ENCODE data around the gene ELOF1.

ELOF1 gene

GRCh38 chr19:11534538-11534937, 24.5 kb downstream of the ELOF1 start:
- H3K4me1 ChIP-seq (ENCODE audit: control insufficient read depth, insufficient read depth, low read length) = peaks cover 18% of the 10 kb centered on the region
- H3K9me3 ChIP-seq (ENCODE audit: control insufficient read depth, insufficient read depth, low read depth, low read length) = no peaks in the 10 kb centered on the region
- H3K9ac ChIP-seq (ENCODE audit: low read length) = no peak overlapping the region
- no peaks in the 10 kb centered on the region for H3K36me3 ChIP-seq (ENCODE audit: control insufficient read depth, insufficient read depth, low read length)
- no peak overlapping the region for H3K4me3 ChIP-seq (ENCODE audit: low read depth, low read length)
- no peak overlapping the region for H3K27ac ChIP-seq (ENCODE audit: low read depth, low read length)
- no peaks in the 10 kb centered on the region for H3K27me3 ChIP-seq (ENCODE audit: control insufficient read depth, insufficient read depth, low read length)

GRCh38 chr19:11530432-11530831, 28.6 kb downstream of the ELOF1 start:
- Histone ChIP-seq H3K27ac (ENCODE audit: low read depth, low read length) (no peak overlapping the region), H3K36me3 (ENCODE audit: control insufficient read depth, insufficient read depth, low read length) (no peaks in the 10 kb centered on the region), H3K4me3 (ENCODE audit: low read depth, low read length) (no peak overlapping the region), H3K4me1 (ENCODE audit: control insufficient read depth, insufficient read depth, low read length) (peaks cover under 1% of the 10 kb centered on the region), H3K27me3 (ENCODE audit: control insufficient read depth, insufficient read depth, low read length) (no peaks in the 10 kb centered on the region), H3K9ac (ENCODE audit: low read length) (no peak overlapping the region), H3K9me3 (ENCODE audit: control insufficient read depth, insufficient read depth, low read depth, low read length) (no peaks in the 10 kb centered on the region)

- no peaks in the 10 kb centered on the region; the same call in 1 of the 2 replicates for H3K4me1 ChIP-seq (ENCODE audit: control insufficient read depth, insufficient read depth, low read length)
- H3K9ac ChIP-seq (ENCODE audit: low read length) = peak within 1 kb of the TSS; percentile 96
- peak within 1 kb of the TSS; percentile 92 for H3K4me3 ChIP-seq (ENCODE audit: low read depth, low read length)
- no peaks in the 10 kb centered on the region for H3K9me3 ChIP-seq (ENCODE audit: control insufficient read depth, insufficient read depth, low read depth, low read length)
- H3K27ac ChIP-seq (ENCODE audit: low read depth, low read length) = peak within 1 kb of the TSS; percentile 95
- no peaks in the 10 kb centered on the region for H3K36me3 ChIP-seq (ENCODE audit: control insufficient read depth, insufficient read depth, low read length)
- H3K27me3 ChIP-seq (ENCODE audit: control insufficient read depth, insufficient read depth, low read length) = no peaks in the 10 kb centered on the region
These were observed 30.3 kb downstream of the ELOF1 start, which contains the start of gene ECSIT for GRCh38 chr19:11528551-11529341. ECSIT (minus strand) TSS chr19:11529134; CDS start chr19:11519170, 9,964 bp downstream.

- H3K4me1 ChIP-seq (ENCODE audit: control insufficient read depth, insufficient read depth, low read length) = no peaks in the 10 kb centered on the region
- H3K36me3 ChIP-seq (ENCODE audit: control insufficient read depth, insufficient read depth, low read length) = no peaks in the 10 kb centered on the region; the same call in 1 of the 2 replicates
- no peaks in the 10 kb centered on the region for H3K27me3 ChIP-seq (ENCODE audit: control insufficient read depth, insufficient read depth, low read length)
- H3K27ac ChIP-seq (ENCODE audit: low read depth, low read length) = no peak overlapping the region
- no peaks in the 10 kb centered on the region for H3K9me3 ChIP-seq (ENCODE audit: control insufficient read depth, insufficient read depth, low read depth, low read length)
- H3K9ac ChIP-seq (ENCODE audit: low read length) = no peak overlapping the region
- no peak overlapping the region for H3K4me3 ChIP-seq (ENCODE audit: low read depth, low read length)
These were observed 39.9 kb downstream of the ELOF1 start for GRCh38 chr19:11519138-11519537.

GRCh38 chr19:11513946-11514345, 45.1 kb downstream of the ELOF1 start:
- peaks cover 5% of the 10 kb centered on the region; the same call in 1 of the 2 replicates for H3K36me3 ChIP-seq (ENCODE audit: control insufficient read depth, insufficient read depth, low read length)

GRCh38 chr19:11510444-11510843, 48.6 kb downstream of the ELOF1 start:
- H3K9ac ChIP-seq (ENCODE audit: low read length) = no peak overlapping the region
- peaks cover 5% of the 10 kb centered on the region; the same call in 1 of the 2 replicates for H3K36me3 ChIP-seq (ENCODE audit: control insufficient read depth, insufficient read depth, low read length)
- H3K27me3 ChIP-seq (ENCODE audit: control insufficient read depth, insufficient read depth, low read length) = no peaks in the 10 kb centered on the region
- no peak overlapping the region for H3K27ac ChIP-seq (ENCODE audit: low read depth, low read length)
- H3K9me3 ChIP-seq (ENCODE audit: control insufficient read depth, insufficient read depth, low read depth, low read length) = no peaks in the 10 kb centered on the region
- H3K4me1 ChIP-seq (ENCODE audit: control insufficient read depth, insufficient read depth, low read length) = peaks cover 5% of the 10 kb centered on the region
- H3K4me3 ChIP-seq (ENCODE audit: low read depth, low read length) = no peak overlapping the region

More at GRCh38 chr19:11513946-11514345, 45.1 kb downstream of the ELOF1 start:
- Histone ChIP-seq H3K27ac (ENCODE audit: low read depth, low read length) (no peak overlapping the region), H3K9me3 (ENCODE audit: control insufficient read depth, insufficient read depth, low read depth, low read length) (no peaks in the 10 kb centered on the region), H3K4me1 (ENCODE audit: control insufficient read depth, insufficient read depth, low read length) (no peaks in the 10 kb centered on the region), H3K4me3 (ENCODE audit: low read depth, low read length) (no peak overlapping the region), H3K27me3 (ENCODE audit: control insufficient read depth, insufficient read depth, low read length) (no peaks in the 10 kb centered on the region), H3K9ac (ENCODE audit: low read length) (no peak overlapping the region)

- Histone ChIP-seq H3K4me1 (ENCODE audit: control insufficient read depth, insufficient read depth, low read length) (peaks cover 11% of the 10 kb centered on the region), H3K4me3 (ENCODE audit: low read depth, low read length) (no peak overlapping the region), H3K9me3 (ENCODE audit: control insufficient read depth, insufficient read depth, low read depth, low read length) (no peaks in the 10 kb centered on the region), H3K9ac (ENCODE audit: low read length) (no peak overlapping the region), H3K27me3 (ENCODE audit: control insufficient read depth, insufficient read depth, low read length) (no peaks in the 10 kb centered on the region), H3K27ac (ENCODE audit: low read depth, low read length) (no peak overlapping the region), H3K36me3 (ENCODE audit: control insufficient read depth, insufficient read depth, low read length) (peaks cover 3% of the 10 kb centered on the region; the same call in 1 of the 2 replicates)
These were observed 51.5 kb downstream of the ELOF1 start for GRCh38 chr19:11507370-11508078.

- Histone ChIP-seq H3K9ac (ENCODE audit: low read length) (no peak overlapping the region), H3K4me3 (ENCODE audit: low read depth, low read length) (no peak overlapping the region), H3K27ac (ENCODE audit: low read depth, low read length) (no peak overlapping the region)
These were observed 52.1 kb downstream of the ELOF1 start for GRCh38 chr19:11506967-11507366.

GRCh38 chr19:11506101-11506555, 52.9 kb downstream of the ELOF1 start:
- H3K9me3 ChIP-seq (ENCODE audit: control insufficient read depth, insufficient read depth, low read depth, low read length) = no peaks in the 10 kb centered on the region
- no peaks in the 10 kb centered on the region for H3K27me3 ChIP-seq (ENCODE audit: control insufficient read depth, insufficient read depth, low read length)
- peak overlapping the region; percentile 89 for H3K4me3 ChIP-seq (ENCODE audit: low read depth, low read length)
- H3K9ac ChIP-seq (ENCODE audit: low read length) = peak overlapping the region; percentile 66
- peaks cover 1% of the 10 kb centered on the region; the same call in 1 of the 2 replicates for H3K36me3 ChIP-seq (ENCODE audit: control insufficient read depth, insufficient read depth, low read length)
- peak overlapping the region; percentile 92 for H3K27ac ChIP-seq (ENCODE audit: low read depth, low read length)
- H3K4me1 ChIP-seq (ENCODE audit: control insufficient read depth, insufficient read depth, low read length) = peaks cover 11% of the 10 kb centered on the region

More at GRCh38 chr19:11506967-11507366, 52.1 kb downstream of the ELOF1 start:
- Histone ChIP-seq H3K9me3 (ENCODE audit: control insufficient read depth, insufficient read depth, low read depth, low read length) (no peaks in the 10 kb centered on the region), H3K27me3 (ENCODE audit: control insufficient read depth, insufficient read depth, low read length) (no peaks in the 10 kb centered on the region), H3K4me1 (ENCODE audit: control insufficient read depth, insufficient read depth, low read length) (peaks cover 11% of the 10 kb centered on the region), H3K36me3 (ENCODE audit: control insufficient read depth, insufficient read depth, low read length) (peaks cover 3% of the 10 kb centered on the region; the same call in 1 of the 2 replicates)

- H3K36me3 ChIP-seq (ENCODE audit: control insufficient read depth, insufficient read depth, low read length) = no peaks in the 10 kb centered on the region
- H3K9me3 ChIP-seq (ENCODE audit: control insufficient read depth, insufficient read depth, low read depth, low read length) = no peaks in the 10 kb centered on the region
- peak within 1 kb of the TSS; percentile 88 for H3K9ac ChIP-seq (ENCODE audit: low read length)
- peak within 1 kb of the TSS; percentile 92 for H3K27ac ChIP-seq (ENCODE audit: low read depth, low read length)
- peak within 1 kb of the TSS; percentile 89 for H3K4me3 ChIP-seq (ENCODE audit: low read depth, low read length)
- H3K27me3 ChIP-seq (ENCODE audit: control insufficient read depth, insufficient read depth, low read length) = no peaks in the 10 kb centered on the region
- H3K4me1 ChIP-seq (ENCODE audit: control insufficient read depth, insufficient read depth, low read length) = peaks cover 11% of the 10 kb centered on the region
These were observed 53.4 kb downstream of the ELOF1 start, which contains the start of gene ZNF653 for GRCh38 chr19:11505504-11506100. ZNF653 (minus strand) TSS chr19:11505839; CDS start chr19:11505786, 53 bp downstream.
